T-helper 9 cell (primary cell): Measurements from ENCODE around the gene ADAMTS7.
"Not testable (repeated sequence)": the region's sequence is repeated elsewhere in the genome, so short reads cannot be mapped to it uniquely, and the experiment has no call there.

ENCODE experiments used
- DNase-seq: peaks from one replicate; pipeline ENCODE4 v3.0.0-alpha.2; 2020

Gene ADAMTS7

GRCh38 chr15:78778422-78778821, 32.8 kb downstream of the ADAMTS7 start:
- no peak for DNase-seq

GRCh38 chr15:78777953-78778345, 33.3 kb downstream of the ADAMTS7 start:
- DNase-seq, result not testable (repeated sequence)

DNA sequence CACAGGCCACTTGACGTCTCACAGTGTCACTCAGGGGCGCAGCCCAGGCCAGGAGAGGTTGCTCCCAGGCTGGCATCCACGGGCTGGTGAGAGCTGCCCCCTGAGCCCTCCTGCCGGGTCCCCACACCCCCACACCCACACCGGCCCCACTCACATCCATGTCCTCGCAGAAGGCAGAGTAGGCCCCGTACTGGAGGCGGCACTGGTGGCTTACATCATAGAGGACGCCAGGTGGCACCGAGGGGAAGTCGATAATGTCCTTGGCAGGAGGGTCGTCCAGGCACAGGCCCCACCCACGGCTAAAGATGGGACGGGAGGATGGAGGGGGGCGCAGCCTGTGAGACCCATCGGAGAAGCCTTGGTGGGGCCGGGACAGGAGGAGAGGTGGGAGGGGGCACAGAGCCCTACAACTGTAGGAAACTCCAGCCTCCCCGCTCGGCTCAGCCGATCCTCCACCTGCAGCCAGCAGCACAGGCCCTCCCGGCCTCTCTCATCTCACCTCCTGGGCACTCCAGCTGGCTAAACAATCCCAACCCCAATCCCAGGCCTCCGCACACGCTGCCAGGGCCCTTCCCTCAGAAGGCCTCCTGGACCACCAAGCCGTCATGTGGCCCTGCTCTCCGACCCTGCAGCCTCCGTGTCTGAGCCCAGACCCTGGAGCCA, 33.8 kb downstream of the ADAMTS7 start:
- DNase-seq, result not testable (repeated sequence)

- not testable (repeated sequence) for DNase-seq
These were observed 35.0 kb downstream of the ADAMTS7 start for GRCh38 chr15:78776046-78776925.

- DNase-seq, result no peak
These were observed 35.8 kb downstream of the ADAMTS7 start for GRCh38 chr15:78775472-78775871.

GRCh38 chr15:78774451-78774990, 36.7 kb downstream of the ADAMTS7 start:
- not testable (repeated sequence) for DNase-seq

DNA sequence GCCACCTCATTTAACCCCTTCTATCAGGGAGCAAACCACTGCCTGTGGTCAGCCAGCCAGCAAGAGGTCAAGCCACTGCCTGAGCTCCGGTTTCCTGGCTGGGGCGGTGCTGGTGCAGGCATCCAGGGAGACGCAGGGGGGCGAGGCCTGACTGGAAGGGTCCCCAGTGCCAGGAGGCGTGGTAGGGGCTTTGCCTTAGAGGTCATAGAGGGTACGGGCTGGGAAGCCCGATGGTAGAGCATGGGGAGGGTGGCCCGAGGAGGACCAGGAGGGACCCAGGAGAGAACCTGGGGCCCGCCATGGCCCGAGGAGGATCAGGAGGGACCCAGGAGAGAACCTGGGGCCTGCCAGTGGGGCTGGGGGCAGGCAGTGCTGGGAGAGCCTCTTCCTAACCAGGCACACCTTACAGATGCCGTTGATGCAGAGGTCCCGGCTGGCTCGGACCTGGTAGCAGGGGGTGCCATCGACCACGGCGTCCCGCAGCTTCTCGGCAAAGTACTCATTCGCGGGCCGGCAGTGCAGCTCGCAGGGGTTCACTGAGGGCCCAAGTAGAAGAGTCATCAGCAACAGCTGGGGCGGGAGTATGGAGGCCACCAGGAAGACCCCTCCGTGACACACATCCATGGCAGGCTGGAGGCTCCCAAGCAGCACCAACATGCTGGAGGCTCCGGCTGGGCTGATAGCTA, 37.4 kb downstream of the ADAMTS7 start:
- DNase-seq, result not testable (repeated sequence)

DNA sequence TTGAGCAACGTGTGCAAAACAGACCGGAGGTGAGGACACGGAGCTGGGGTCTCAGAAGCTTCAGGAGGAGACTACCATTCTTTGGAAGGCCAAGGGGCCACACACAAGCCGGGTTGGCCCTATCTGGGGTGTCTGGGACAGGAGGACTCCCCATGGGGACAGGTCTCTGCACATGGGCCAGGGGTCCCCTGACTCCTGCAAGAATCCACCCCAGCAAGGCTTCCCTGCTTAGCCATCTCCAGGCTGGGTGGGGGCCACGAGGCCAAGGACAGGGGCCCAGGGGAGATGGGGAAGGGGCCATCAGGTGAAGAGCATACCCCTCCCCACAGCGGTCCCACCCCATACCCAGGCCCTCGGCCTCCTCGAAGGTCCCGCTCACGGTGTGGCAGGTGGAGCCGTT, 38.5 kb downstream of the ADAMTS7 start:
- no peak for DNase-seq

DNA sequence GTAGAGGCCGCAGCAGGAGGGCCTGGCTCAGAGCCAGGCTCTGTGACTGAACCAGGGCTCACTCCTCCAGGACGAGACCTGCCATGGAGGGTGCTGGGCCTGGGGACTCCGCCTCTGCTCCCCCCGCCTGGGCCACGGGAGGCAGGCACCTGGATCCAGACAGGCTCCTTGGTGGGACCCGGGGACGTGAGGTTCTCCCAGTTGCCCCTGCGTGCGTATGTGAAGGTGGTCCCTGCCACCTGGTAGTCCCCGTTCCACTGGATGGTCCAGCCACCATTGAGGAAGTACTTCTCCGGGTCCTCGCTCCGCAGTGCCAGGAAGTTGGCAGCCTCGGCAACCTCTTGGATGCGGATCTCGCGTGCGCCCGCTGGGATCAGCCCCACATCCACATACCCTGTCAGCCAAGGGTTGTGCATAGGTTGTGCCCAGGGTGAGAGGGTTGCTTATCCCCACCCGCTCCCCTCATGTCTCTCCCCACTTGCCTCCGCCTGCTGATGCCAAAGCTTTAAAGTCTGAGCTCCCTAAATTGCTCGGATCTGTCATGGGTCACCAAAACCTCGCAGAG, 39.7 kb downstream of the ADAMTS7 start:
- not testable (repeated sequence) for DNase-seq

DNA sequence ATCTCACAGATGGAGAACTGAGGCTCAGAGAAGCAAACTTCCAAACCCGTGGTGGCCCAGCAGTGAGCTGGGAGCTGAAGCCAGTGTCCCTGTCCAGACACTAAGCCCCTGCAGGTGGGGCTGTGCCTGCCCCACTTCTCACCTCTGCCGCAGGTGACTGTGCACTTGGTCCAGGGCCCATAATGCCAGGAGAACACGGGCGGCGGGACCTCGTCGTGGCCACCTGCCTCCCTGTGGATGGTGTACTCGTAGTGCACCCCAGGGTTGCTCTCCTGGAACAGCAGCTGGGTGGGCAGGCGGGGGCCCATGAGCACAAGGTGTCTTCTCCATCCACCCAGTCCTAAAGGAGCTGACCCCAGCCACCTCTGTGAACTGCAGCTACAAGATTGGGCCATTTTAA, 40.2 kb downstream of the ADAMTS7 start:
- not testable (repeated sequence) for DNase-seq

GRCh38 chr15:78769473-78770225, 41.6 kb downstream of the ADAMTS7 start:
- not testable (repeated sequence) for DNase-seq

GRCh38 chr15:78768531-78769408, 42.5 kb downstream of the ADAMTS7 start:
- DNase-seq, result no peak

GRCh38 chr15:78768096-78768495, 43.2 kb downstream of the ADAMTS7 start:
- no peak for DNase-seq

- DNase-seq, result no peak
These were observed 43.8 kb downstream of the ADAMTS7 start for GRCh38 chr15:78767331-78767951.

- not testable (repeated sequence) for DNase-seq
These were observed 44.6 kb downstream of the ADAMTS7 start for GRCh38 chr15:78766641-78767071.

DNA sequence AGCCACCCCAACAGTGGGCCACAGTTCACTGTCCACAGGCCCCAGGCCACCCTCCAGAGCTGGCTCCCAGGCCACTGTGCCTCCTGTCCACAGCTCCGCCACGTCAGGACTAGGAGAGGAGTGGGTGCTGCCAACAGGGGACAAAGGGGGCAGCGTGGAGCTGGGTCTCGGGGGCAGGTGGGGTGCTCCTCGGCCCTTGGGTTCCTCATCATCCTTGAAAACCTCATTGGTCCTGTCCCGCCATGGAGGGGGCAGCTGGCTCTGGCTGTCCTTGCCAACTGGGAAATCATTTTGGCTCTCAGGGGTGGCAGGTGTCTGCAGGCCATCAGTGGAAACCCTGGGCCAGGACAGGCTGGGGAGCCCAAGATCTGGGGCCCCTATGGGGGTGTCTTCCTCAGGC, 45.2 kb downstream of the ADAMTS7 start:
- no peak for DNase-seq

- DNase-seq, result not testable (repeated sequence)
These were observed 46.0 kb downstream of the ADAMTS7 start for GRCh38 chr15:78765154-78765860.

GRCh38 chr15:78764340-78765153, 46.7 kb downstream of the ADAMTS7 start:
- DNase-seq, result not testable (repeated sequence)

- DNase-seq, result no peak
These were observed 47.4 kb downstream of the ADAMTS7 start for GRCh38 chr15:78763796-78764241.
